Calu3 (cell line): Measurements from ENCODE around the gene GNRHR. TPM values are rescaled to one million over a fixed set of nuclear protein-coding genes. Genes with fewer than 3 reads are reported as not detected.
A peak's percentile ranks its signal among the peaks of the same experiment; 100 is the strongest.

Experiments used
- BruUV-seq: library from RNA; stranded (reverse); fragments of 400-500 nt; replicated peaks from 2 replicates; lab custom pipeline; 2021; lab: Mats Ljungman, UMichigan
- CTCF ChIA-PET: fragments of 300-600 bp; sonication (Branson Sonifier 250); formaldehyde crosslinking; loops from one replicate; lab custom pipeline; 2022; ENCODE audit warnings: antibody characterized with exemption; lab: Charles Lee
- DNase-seq: peaks from one replicate; pipeline ENCODE4 v3.0.0; 2022
- H3K27ac Mint-ChIP-seq: one replicate; pipeline ENCODE4 v1.8.0; 2022; ENCODE audit warnings: mixed read lengths; ENCODE audit not compliant: unreplicated experiment
- H3K27me3 Mint-ChIP-seq: one replicate; pipeline ENCODE4 v1.8.0; 2022; ENCODE audit warnings: mixed read lengths; ENCODE audit not compliant: unreplicated experiment
- H3K36me3 Mint-ChIP-seq: one replicate; pipeline ENCODE4 v1.8.0; 2022; ENCODE audit warnings: mild to moderate bottlenecking, moderate library complexity, mixed read lengths; ENCODE audit not compliant: insufficient read depth, unreplicated experiment
- H3K4me1 Mint-ChIP-seq: one replicate; pipeline ENCODE4 v1.8.0; 2022; ENCODE audit warnings: mild to moderate bottlenecking, low read depth, mixed read lengths; ENCODE audit not compliant: unreplicated experiment
- H3K4me3 Mint-ChIP-seq: one replicate; pipeline ENCODE4 v1.8.0; 2022; ENCODE audit warnings: mild to moderate bottlenecking, low read depth, moderate library complexity, mixed read lengths; ENCODE audit not compliant: unreplicated experiment
- H3K9me3 Mint-ChIP-seq: one replicate; pipeline ENCODE4 v1.8.0; 2022; ENCODE audit warnings: low read depth, mixed read lengths; ENCODE audit not compliant: unreplicated experiment
- intact Hi-C: fragments of 100-400 bp; cut with micrococcal nuclease; formaldehyde crosslinking; loops from one replicate; pipeline ENCODE4 v1.10.0; 2022; ENCODE audit not compliant: unreplicated experiment
- total RNA-seq: library from RNA; stranded (reverse); gene quantifications from 2 replicates; pipeline ENCODE4 v1.2.3, GENCODE V29; 2022
- TF ChIP-seq, protein P1 (sequence below): fragments of 200-600 bp; IDR thresholded peaks from one replicate; pipeline ENCODE4 v1.8.0; 2022; ENCODE audit warnings: antibody characterized with exemption; ENCODE audit not compliant: unreplicated experiment

Gene GNRHR
- total RNA-seq, 1 experiment from 2014 or later: not detected

- TF ChIP-seq, protein P1, sequence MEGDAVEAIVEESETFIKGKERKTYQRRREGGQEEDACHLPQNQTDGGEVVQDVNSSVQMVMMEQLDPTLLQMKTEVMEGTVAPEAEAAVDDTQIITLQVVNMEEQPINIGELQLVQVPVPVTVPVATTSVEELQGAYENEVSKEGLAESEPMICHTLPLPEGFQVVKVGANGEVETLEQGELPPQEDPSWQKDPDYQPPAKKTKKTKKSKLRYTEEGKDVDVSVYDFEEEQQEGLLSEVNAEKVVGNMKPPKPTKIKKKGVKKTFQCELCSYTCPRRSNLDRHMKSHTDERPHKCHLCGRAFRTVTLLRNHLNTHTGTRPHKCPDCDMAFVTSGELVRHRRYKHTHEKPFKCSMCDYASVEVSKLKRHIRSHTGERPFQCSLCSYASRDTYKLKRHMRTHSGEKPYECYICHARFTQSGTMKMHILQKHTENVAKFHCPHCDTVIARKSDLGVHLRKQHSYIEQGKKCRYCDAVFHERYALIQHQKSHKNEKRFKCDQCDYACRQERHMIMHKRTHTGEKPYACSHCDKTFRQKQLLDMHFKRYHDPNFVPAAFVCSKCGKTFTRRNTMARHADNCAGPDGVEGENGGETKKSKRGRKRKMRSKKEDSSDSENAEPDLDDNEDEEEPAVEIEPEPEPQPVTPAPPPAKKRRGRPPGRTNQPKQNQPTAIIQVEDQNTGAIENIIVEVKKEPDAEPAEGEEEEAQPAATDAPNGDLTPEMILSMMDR: no peak
- Mint-ChIP-seq H3K4me3 (peak overlapping the region; percentile 91), H3K27me3 (no peaks in the 10 kb centered on the region), H3K4me1 (peaks cover 12% of the 10 kb centered on the region), H3K27ac (peak overlapping the region; percentile 87), H3K9me3 (no peaks in the 10 kb centered on the region), H3K36me3 (peaks cover 30% of the 10 kb centered on the region)
- intact Hi-C loops: no loop called here
- DNase-seq: no peak
- CTCF ChIA-PET: interaction anchor here (0.9 to 1.5 kb wide), 2 partner anchors 13 to 14 kb away, joined by 3 read pairs; no protein-coding TSS in a partner anchor
- TSS peak; percentile 51 for BruUV-seq
Observed at GRCh38 chr4:67700116-67700737, 54.0 kb downstream of the GNRHR start.

- no TSS peak for BruUV-seq
- no peaks in the 10 kb centered on the region for H3K27me3 Mint-ChIP-seq
- no peaks in the 10 kb centered on the region for H3K9me3 Mint-ChIP-seq
- H3K4me1 Mint-ChIP-seq: peaks cover 12% of the 10 kb centered on the region
- peak overlapping the region; percentile 87 for H3K27ac Mint-ChIP-seq
- peak overlapping the region; percentile 91 for H3K4me3 Mint-ChIP-seq
- peaks cover 30% of the 10 kb centered on the region for H3K36me3 Mint-ChIP-seq
- intact Hi-C loops: no loop called here
- TF ChIP-seq, protein P1: no peak
- DNase-seq: no peak
- CTCF ChIA-PET: interaction anchor here (0.9 kb wide), 1 partner anchor 15 kb away, joined by 3 read pairs; no protein-coding TSS in a partner anchor
Observed at GRCh38 chr4:67699603-67700002, 54.6 kb downstream of the GNRHR start.

DNA sequence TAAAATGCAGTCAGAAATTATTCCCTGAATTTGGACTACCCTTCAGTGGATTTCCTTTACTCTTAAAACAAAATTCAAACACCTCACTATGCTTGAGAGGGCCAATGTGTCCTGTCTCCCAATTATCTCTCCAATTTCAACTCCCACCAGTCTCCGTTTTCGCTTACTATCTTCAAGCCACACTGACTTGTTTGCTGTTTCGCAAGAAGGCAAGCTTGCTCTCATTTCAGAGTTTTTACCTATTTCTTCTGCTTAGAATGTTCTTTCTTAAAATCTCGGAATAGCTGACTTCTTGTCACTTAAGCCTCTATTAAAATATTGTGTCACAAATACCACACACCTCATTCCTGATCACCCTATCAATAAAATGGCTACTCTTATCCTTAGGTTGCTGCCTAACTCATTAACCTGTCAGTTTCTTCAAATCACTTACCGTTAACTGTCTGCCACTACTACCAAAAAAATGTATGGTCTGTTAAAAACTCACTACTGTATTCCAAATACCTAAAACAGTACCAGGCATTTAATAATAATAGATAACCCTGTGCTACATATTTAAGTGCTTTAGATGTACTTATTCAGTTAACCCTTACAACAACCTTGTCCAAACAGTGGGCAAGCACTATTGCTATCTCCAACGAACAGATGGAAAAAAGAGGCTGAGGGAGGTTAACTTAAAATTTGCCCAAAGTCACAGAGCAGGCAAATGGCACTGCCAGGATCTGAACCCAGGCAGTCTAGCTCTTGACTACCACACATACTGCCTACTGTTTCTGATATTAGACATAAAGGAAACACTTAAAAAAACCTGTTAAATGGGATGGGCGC, 56.1 kb downstream of the GNRHR start:
- peaks cover 12% of the 10 kb centered on the region for H3K4me1 Mint-ChIP-seq
- intact Hi-C loops: no loop called here
- BruUV-seq: no TSS peak
- no peak overlapping the region for H3K27ac Mint-ChIP-seq
- TF ChIP-seq, protein P1: no peak
- no peak overlapping the region for H3K4me3 Mint-ChIP-seq
- CTCF ChIA-PET: no interaction called here
- no peak for DNase-seq
- no peaks in the 10 kb centered on the region for H3K27me3 Mint-ChIP-seq
- peaks cover 30% of the 10 kb centered on the region for H3K36me3 Mint-ChIP-seq
- H3K9me3 Mint-ChIP-seq: no peaks in the 10 kb centered on the region

DNA sequence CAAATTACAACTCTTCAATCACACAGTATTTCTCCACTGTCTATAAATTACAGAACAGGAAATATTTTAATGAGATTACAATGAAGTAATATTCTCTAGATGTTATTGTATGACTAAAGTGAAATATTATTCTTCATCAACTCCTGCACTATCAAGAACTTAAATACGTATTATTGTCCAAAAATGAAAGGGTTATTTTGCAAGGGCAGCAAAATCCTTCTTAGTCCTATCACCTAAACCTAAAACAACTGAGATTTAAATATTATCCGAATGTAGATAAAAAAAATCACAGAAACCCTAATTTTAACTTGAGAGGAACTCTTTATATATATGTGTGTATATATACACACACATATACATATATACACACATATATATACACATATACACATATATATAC, 58.1 kb downstream of the GNRHR start:
- BruUV-seq: no TSS peak
- TF ChIP-seq, protein P1: no peak
- peaks cover 23% of the 10 kb centered on the region for H3K36me3 Mint-ChIP-seq

More for the DNA sequence above, 58.1 kb downstream of the GNRHR start:
- H3K4me1 Mint-ChIP-seq: peaks cover 12% of the 10 kb centered on the region
- no peaks in the 10 kb centered on the region for H3K9me3 Mint-ChIP-seq
- H3K27ac Mint-ChIP-seq: no peak overlapping the region
- intact Hi-C loops: no loop called here
- DNase-seq: no peak
- no peaks in the 10 kb centered on the region for H3K27me3 Mint-ChIP-seq
- CTCF ChIA-PET: no interaction called here
- H3K4me3 Mint-ChIP-seq: no peak overlapping the region
